Heart left ventricle (tissue), 16 donors: ENCODE results near the gene TMEM101. TPM values are rescaled to one million over a fixed set of nuclear protein-coding genes. Genes with fewer than 3 reads are reported as not detected.
"Not testable (repeated sequence)": the region's sequence is repeated elsewhere in the genome, so short reads cannot be mapped to it uniquely, and the experiment has no call there.

ENCODE experiments used
- ATAC-seq, 4 donors: fragments of 200-7000 bp; cut with Tn5 transposase; one replicate each; pipeline ENCODE4 v1.9.1; 2020 to 2022; ENCODE audit warnings: moderate library complexity in 4 of 4, mild to moderate bottlenecking in 3 of 4, moderate number of reproducible peaks in 1 of 4
- DNase-seq, 5 donors: peaks; one replicate each; pipeline ENCODE4 v3.0.0-alpha.2; 2020
- H3K27ac ChIP-seq, 12 donors: fragments of 200-600 bp; sonication (generic) in 4 of 12; one replicate each; pipeline versions ENCODE4 v1.5.0 to v1.8.0; 2016 to 2022; ENCODE audit warnings: mild to moderate bottlenecking in 2 of 12
- H3K27me3 ChIP-seq, 9 donors: fragments of 200-600 bp; sonication (generic) in 2 of 9; one replicate each; pipeline versions ENCODE4 v1.5.1 to v1.8.0; 2016 to 2022; ENCODE audit warnings: mild to moderate bottlenecking in 3 of 9
- H3K36me3 ChIP-seq, 9 donors: fragments of 200-600 bp; sonication (generic) in 2 of 9; one replicate each; pipeline versions ENCODE4 v1.5.0 to v1.8.0; 2018 to 2022; ENCODE audit warnings: mild to moderate bottlenecking in 2 of 9
- H3K4me1 ChIP-seq, 12 donors: fragments of 200-600 bp; sonication (generic) in 4 of 12; one replicate each; pipeline versions ENCODE4 v1.5.0 to v1.8.0; 2016 to 2022; ENCODE audit warnings: mild to moderate bottlenecking in 3 of 12
- H3K4me3 ChIP-seq, 12 donors: fragments of 200-600 bp; sonication (generic) in 4 of 12; one replicate each; pipeline versions ENCODE4 v1.5.0 to v1.8.0; 2017 to 2022; ENCODE audit warnings: mild to moderate bottlenecking in 9 of 12, moderate library complexity in 4 of 12
- H3K9me3 ChIP-seq, 12 donors: fragments of 200-600 bp; sonication (generic) in 4 of 12; one replicate each; pipeline versions ENCODE4 v1.5.0 to v1.8.0; 2016 to 2022; ENCODE audit warnings: mild to moderate bottlenecking in 1 of 12
- CTCF ChIP-seq, 12 donors: fragments of 200-600 bp; sonication (generic) in 4 of 12; IDR thresholded peaks; one replicate each; pipeline versions ENCODE4 v1.5.0 to v1.8.0; 2018 to 2022; ENCODE audit warnings: antibody characterized with exemption in 12 of 12, mild to moderate bottlenecking in 5 of 12
- POLR2A ChIP-seq, 2 donors: fragments of 450-650 bp; IDR thresholded peaks; one replicate each; pipeline ENCODE4 v1.6.1; 2017; ENCODE audit warnings: antibody characterized with exemption in 2 of 2, mild to moderate bottlenecking in 2 of 2, moderate library complexity in 2 of 2
- WGBS, 4 donors: extraction: QIAGEN DNeasy Blood & Tissue Kit in 2 of 4; methylation state at CpG; one replicate each; pipeline versions ENCODE4 v1.1.5 to v1.1.7; 2013 to 2018; 5-methylcytosine and 5-hydroxymethylcytosine counted together
- intact Hi-C, 10 donors: fragments of 100-400 bp; cut with DNase I; formaldehyde crosslinking; loops; one replicate each; pipeline versions ENCODE4 v1.11.1 to v1.14.2; 2022
- polyA plus RNA-seq, 2 donors: library from polyadenylated mRNA; stranded (reverse); fragments of 200-250 nt; gene quantifications; one replicate each; pipeline ENCODE4 v1.2.3, GENCODE V29; 2013
- total RNA-seq, 9 donors: library from RNA; depleted of rRNA in 2 of 9; stranded (reverse); fragments of >200 nt in 2 of 9; fragmentation: NEBNext Ultra II Directional in 3 of 9; extraction: Animal tissue kit (Norgen Biotek cat#: 25700) in 3 of 9; gene quantifications; one replicate each; pipeline versions ENCODE4 v1.1.0 to v1.2.4, GENCODE V29; 2016 to 2023
- donor health status: ischemic (EF 13 %, LVEDD 7.1; RV severe dilation, severe dysfunction).
- donor health status: healthy with polysubstance abuse.
- donor health status: DM: no; HTN: yes; CAD: no.
- donor health status: DM: no; HTN: no; CAD: no.
- donor health status: ischemic (EF 25% LVEDD 6.9; RV normal size, moderate dysfunction).
- donor health status: ischemic (EF 25% LVEDD 5.7; RV mildly dilated, moderate dysfunction).
- donor health status: healthy.
- donor health status: DM: yes; HTN: yes; CAD: no.
- donor health status: ischemic (EF 35%, LVEDD 5.7; RV mildly dilated, moderate dysfunction).
- donor health status: nonischemic (EF 11% LVEDD 7.7; RV severe dilation, severe dysfunction).
- donor health status: DM: yes; HTN: yes; CAD: no.
- donor health status: PGD.
- donor health status: ischemic (EF 29% LVEDD 5.4; RV normal size, mild dysfunction).
- donor health status: nonischemic (EF 23%, LVEDD 6.1; RV moderate dilation, normal function).

The TMEM101 gene
- total and polyA plus RNA-seq, 11 donors, result 13.4 to 31.1 (median 19.3) TPM

DNA sequence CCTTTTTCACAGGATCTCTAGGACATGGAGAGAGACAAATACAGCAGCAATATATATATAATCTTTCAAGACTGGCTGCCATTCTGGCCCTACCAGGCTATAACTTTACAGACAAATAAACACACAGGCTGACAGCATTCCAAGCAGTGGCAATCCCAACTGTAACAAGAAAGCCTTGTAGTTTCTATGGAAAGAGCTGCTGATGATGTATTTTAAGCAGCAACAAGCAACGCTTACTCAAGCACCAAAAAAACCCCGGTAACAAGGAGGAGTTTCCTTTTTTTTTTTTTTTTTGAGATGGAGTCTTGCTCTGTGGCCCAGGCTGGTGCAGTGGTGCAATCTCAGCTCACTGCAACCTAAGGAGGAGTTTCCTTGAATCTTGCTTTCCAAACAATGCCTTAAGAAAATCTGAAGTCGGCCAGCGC is 28.5 kb upstream of the TMEM101 start:
- peak in 1 of 5 donors; percentile 39 for DNase-seq
- Histone ChIP-seq H3K36me3 (peaks cover 0 to 28% (median 16%) of the 10 kb centered on the region in 9 donors), H3K27ac (peak overlapping the region in 7 of 12 donors; percentile 25 to 80 (median 52)), H3K4me3 (no peak overlapping the region), H3K4me1 (peaks cover 3 to 52% (median 30%) of the 10 kb centered on the region in 12 donors), H3K9me3 (no peaks in the 10 kb centered on the region), H3K27me3 (no peaks in the 10 kb centered on the region)
- WGBS, 4 donors, result 37 to 55% (median 48%) methylated on average over 4 of the region's 4 CpGs
- ATAC-seq, result peak in 3 of 4 donors; percentile 17 to 79 (median 43)
- intact Hi-C loops, result loop anchor here in 7 of 10 donors (2.0 to 10.0 kb wide), 4 partner anchors 36 to 101 kb away; partner anchors contain the start of gene PPY (in 5 of the 7)
- TF ChIP-seq POLR2A (IDR thresholded peaks at IDR 0.05), result no peak
- TF ChIP-seq CTCF (IDR thresholded peaks at IDR 0.05), result no peak

DNA sequence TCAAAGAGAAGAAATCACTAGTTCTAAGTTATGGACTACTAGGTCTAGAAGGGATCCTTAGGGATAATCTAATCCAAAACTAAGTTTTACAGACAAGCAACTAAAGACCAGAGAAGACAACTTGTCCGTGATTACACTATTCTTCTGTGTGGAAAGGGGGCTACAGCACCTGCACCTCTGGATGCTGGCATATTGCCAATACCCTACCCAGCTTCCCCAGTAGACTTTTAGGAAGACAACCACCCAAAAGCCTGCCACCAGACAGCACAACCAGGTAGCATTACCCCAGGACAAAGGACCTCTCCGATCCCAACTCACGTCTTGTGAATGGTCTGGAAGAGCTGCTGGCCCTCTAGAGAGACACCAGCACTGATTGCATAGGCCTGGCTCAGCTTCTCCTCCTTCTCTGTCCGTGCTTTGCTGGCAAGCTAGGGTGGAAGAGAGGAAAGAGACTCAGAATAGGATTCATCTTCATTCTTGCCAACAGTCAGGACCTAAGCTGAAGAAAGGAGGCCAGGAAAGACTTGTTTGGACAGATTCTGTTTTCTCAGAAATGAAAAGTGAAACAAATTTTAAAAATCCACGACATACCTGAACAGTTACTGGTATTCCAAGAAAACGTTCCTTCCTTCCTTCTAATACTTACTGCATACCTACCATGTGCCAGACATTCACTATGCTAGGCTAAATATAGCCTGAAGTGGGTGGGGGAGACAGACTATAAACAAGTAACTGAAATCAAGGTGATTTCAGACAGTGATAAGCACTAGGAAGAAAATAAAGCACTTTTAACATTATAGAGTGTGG is 25.3 kb upstream of the TMEM101 start:
- ATAC-seq (peak in 2 of 4 donors; percentile 21 to 36), DNase-seq (no peak)
- Histone ChIP-seq H3K27me3 (no peaks in the 10 kb centered on the region), H3K9me3 (no peaks in the 10 kb centered on the region), H3K27ac (peak overlapping the region in 7 of 12 donors; percentile 7 to 65 (median 43)), H3K4me1 (peaks cover 3 to 64% (median 32%) of the 10 kb centered on the region in 12 donors), H3K36me3 (peaks cover 0 to 39% (median 31%) of the 10 kb centered on the region in 9 donors), H3K4me3 (no peak overlapping the region)
- TF ChIP-seq POLR2A (IDR thresholded peaks at IDR 0.05), result no peak
- no peak for TF ChIP-seq CTCF (IDR thresholded peaks at IDR 0.05)
- intact Hi-C loops, result loop anchor here in 9 of 10 donors (2.0 to 10.0 kb wide), 5 partner anchors 33 to 98 kb away; partner anchors contain the start of gene PPY (in 5 of the 9)
- WGBS, 4 donors, result 48 to 58% (median 54%) methylated on average over 6 of the region's 6 CpGs

GRCh38 chr17:44038604-44039011 is 23.8 kb upstream of the TMEM101 start:
- peaks cover 0 to 48% (median 39%) of the 10 kb centered on the region in 9 donors for H3K36me3 ChIP-seq
- DNase-seq, result no peak
- H3K27ac ChIP-seq, result no peak overlapping the region
- H3K4me1 ChIP-seq, result peaks cover 0 to 61% (median 29%) of the 10 kb centered on the region in 12 donors
- peak in 1 of 4 donors; percentile 3 for ATAC-seq
- no peaks in the 10 kb centered on the region for H3K27me3 ChIP-seq
- TF ChIP-seq POLR2A (IDR thresholded peaks at IDR 0.05) (no peak), CTCF (IDR thresholded peaks at IDR 0.05) (no peak)
- H3K4me3 ChIP-seq, result no peak overlapping the region
- intact Hi-C loops, result loop anchor here in 2 of 10 donors (2.0 to 10.0 kb wide), 2 partner anchors 56 to 94 kb away; no protein-coding TSS in a partner anchor
- whole genome bisulfite sequencing, 4 donors, result 55 to 74% (median 66%) methylated on average over 3 of the region's 3 CpGs
- no peaks in the 10 kb centered on the region for H3K9me3 ChIP-seq

- intact Hi-C loops, result loop anchor here in 1 of 10 donors (10.0 kb wide), 1 partner anchor 57 kb away; no protein-coding TSS in a partner anchor
- Histone ChIP-seq H3K27ac (no peak overlapping the region), H3K9me3 (no peaks in the 10 kb centered on the region), H3K4me1 (peaks cover 0 to 52% (median 19%) of the 10 kb centered on the region in 12 donors), H3K36me3 (peaks cover 0 to 59% (median 51%) of the 10 kb centered on the region in 9 donors), H3K27me3 (no peaks in the 10 kb centered on the region), H3K4me3 (no peak overlapping the region)
- DNase-seq, result no peak
- no peak for ATAC-seq
- TF ChIP-seq CTCF (IDR thresholded peaks at IDR 0.05), result no peak
- TF ChIP-seq POLR2A (IDR thresholded peaks at IDR 0.05), result no peak
- WGBS, 4 donors, result 72 to 90% (median 81%) methylated on average over 2 of the region's 2 CpGs
These were observed 22.7 kb upstream of the TMEM101 start for GRCh38 chr17:44037471-44037870.

- H3K4me3 ChIP-seq, H3K27me3 ChIP-seq, H3K9me3 ChIP-seq, H3K27ac ChIP-seq, DNase-seq: not testable (repeated sequence)
- no CpG with 5 or more reads among the region's 3 CpGs for WGBS, 4 donors
- Histone ChIP-seq H3K4me1 (peaks cover 0 to 29% (median 2%) of the 10 kb centered on the region in 12 donors), H3K36me3 (peaks cover 0 to 79% (median 64%) of the 10 kb centered on the region in 9 donors)
- intact Hi-C loops, result loop anchor here in 1 of 10 donors (10.0 kb wide), 1 partner anchor 60 kb away; no protein-coding TSS in a partner anchor
- ATAC-seq, result peak in 2 of 4 donors; percentile 29 to 52
These were observed 19.9 kb upstream of the TMEM101 start for GRCh38 chr17:44034688-44035087.
